Activated CD8-positive, alpha-beta memory T cell treated with anti-CD3 and anti-CD28 coated beads, Interleukin-2, amount 50 U/mL, for 1 hour (primary cell): ENCODE measurements around the gene ADGRL2.
"Not testable (repeated sequence)": the region's sequence is repeated elsewhere in the genome, so short reads cannot be mapped to it uniquely, and the experiment has no call there.

ENCODE experiments used
- DNase-seq: peaks from one replicate; pipeline ENCODE4 v3.0.0-alpha.2; 2020; ENCODE audit errors: extremely low read depth

The ADGRL2 gene

DNA sequence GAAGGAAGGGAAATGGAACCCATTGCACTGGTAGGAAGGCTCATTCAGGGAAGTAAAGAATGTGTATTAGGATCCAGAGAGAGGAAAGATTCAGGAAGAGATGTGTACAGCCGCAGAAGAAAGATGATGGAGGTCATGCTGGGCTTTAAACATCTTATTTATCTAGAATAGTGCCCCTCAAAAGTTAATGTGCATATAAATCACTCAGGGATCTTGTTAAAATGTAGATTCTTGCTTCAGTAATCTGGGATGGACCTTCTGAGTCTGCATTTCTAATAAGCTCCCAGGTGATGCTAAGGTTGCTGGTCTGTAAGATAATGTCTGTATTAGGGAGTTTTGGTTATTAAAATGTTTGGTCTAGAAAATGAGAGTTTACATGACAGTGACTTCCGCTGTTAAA is 46.3 kb downstream of the ADGRL2 start:
- DNase-seq, result no peak

DNA sequence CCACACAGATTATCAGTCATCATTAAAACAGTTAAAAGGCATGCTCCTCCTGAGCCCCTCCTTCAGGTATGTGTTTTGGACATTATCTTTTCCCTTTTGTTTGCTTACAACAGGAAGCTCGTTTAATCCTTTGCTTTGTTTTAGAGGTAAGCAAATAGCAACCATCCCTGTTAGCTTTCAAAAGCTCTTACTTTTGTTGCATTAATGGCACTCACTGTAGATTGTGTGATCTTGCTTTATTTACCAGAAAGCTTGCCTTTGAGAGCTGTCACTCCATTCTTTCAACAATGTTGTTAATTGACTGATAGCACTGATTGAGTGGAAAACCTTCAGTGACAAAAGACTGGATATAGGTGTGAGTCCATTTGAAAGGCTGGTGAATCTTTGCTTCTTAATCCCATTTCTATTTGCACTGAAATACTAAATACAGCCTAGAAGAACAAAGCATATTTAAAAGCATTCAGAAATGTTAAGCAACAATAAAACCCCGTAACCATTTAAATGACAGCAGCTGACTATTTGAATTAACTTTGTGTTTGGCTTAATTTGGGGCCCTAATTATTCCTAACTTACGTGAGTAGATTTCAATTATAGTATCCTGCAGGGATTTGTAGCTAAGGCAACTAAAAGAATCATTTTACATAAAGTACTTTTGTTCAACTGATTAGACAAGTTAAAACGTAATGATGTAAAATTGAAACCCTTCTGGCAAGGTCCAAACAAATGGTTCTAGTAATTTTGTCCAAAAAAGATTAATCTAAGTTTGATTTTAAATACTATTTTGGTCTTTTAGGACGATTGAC is 48.3 kb downstream of the ADGRL2 start:
- DNase-seq, result no peak

DNA sequence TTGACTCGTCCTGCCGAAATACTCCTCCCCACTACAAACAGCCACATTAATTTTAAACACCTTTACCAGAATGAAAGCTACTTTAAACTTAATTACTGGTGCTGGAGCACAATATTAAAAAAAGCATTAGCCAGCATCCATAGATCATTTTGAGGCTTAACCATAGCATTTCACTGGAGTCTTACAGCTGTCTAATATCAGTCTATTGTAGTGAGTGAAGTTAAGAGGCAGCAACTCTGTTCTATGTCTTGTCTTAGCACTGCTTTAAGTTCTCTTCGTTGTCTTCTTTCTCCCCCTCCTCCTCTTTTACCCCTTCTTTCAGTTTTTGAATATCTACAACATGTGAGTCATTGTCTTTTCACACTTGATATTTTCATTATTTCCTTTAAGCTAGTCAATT is 49.3 kb downstream of the ADGRL2 start:
- no peak for DNase-seq

DNA sequence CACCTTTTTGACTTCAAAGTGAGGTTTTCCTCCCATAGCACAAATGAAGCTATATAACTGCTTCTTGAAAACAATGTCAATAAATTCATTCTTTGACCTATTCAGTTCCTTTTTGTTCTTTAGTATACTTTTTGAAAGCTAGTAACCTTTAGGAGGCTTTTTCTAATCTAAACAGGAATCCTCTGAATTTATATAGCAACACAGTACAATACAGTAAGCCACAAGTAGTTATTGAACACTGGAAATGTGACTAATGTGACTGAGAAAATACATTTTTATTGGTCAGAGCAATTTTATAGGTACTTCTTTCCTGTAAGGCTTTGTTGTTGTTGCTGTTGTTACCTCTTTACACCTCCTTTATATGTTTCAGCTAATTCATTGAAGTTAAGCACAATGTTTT is 49.8 kb downstream of the ADGRL2 start:
- no peak for DNase-seq

DNA sequence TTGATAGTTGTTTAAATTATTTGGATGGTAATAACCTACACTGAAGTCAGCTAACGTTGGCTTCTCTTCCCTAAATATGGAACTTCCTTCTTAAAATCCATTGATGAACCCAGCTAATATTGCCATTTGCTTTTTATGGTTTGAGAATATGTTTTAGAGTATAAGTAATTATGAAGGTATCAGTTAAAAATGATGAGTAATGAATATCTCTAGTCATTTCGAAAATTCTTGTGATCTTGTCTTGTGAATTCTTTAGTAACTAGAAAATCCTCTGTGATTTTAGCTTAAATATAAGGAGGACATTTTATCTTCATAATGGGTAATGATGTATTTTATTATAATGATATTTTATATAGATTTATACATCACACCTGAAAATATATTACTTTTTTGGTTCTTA is 50.5 kb downstream of the ADGRL2 start:
- DNase-seq, result no peak

DNA sequence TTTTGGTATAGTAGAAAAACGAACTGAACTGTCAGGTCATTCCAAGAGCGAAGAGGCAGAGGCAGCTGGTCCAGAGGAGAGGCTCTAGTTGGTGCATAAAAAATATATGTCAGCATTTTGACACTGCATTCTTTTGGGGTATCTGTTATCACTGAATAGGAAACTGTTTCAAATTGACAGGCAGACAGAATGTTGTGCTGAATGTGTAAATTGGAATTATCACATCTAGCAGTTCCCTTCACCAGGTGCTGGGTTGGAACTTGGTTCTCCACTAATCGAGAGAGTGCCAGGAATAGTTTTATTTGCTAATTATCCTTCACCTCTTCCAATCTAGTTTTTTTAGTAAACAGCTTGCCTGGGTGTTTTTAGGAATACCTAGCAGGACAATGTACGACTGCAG is 52.2 kb downstream of the ADGRL2 start:
- DNase-seq, result no peak

- no peak for DNase-seq
These were observed 66.5 kb downstream of the ADGRL2 start for GRCh38 chr1:81867235-81867634.

GRCh38 chr1:81869307-81869706 is 68.6 kb downstream of the ADGRL2 start:
- DNase-seq, result no peak

DNA sequence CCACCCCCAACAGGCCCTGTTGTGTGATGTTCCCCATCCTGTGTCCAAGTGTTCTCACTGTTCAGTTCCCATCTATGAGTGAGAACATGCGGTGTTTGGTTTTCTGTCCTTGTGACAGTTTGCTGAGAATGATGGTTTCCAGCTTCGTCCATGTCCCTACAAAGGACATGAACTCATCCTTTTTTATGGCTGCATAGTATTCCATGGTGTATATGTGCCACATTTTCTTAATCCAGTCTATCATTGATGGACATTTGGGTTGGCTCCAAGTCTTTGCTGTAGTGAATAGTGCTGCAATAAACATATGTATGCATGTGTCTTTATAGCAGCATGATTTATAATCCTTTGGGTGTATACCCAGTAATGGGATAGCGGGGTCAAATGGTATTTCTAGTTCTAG is 70.4 kb downstream of the ADGRL2 start:
- not testable (repeated sequence) for DNase-seq

DNA sequence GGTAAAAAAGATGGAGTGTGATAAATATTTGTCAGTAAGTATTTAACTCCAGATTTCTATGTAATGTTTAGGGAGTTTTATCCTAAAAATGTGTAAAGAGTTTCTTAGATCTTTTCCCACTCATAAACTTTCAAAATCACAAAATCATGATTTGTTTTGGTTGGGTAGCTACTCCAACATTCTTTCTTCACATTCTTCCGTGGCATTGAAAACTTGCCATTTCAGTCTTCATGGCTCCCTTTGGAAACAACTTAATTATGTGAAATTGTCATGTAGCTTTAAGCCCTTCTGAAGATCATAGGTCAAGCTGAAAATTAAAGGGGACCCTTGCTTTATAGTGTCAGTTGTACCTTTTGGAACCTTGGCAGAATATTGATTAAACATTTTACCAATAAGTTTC is 73.2 kb downstream of the ADGRL2 start:
- no peak for DNase-seq

DNA sequence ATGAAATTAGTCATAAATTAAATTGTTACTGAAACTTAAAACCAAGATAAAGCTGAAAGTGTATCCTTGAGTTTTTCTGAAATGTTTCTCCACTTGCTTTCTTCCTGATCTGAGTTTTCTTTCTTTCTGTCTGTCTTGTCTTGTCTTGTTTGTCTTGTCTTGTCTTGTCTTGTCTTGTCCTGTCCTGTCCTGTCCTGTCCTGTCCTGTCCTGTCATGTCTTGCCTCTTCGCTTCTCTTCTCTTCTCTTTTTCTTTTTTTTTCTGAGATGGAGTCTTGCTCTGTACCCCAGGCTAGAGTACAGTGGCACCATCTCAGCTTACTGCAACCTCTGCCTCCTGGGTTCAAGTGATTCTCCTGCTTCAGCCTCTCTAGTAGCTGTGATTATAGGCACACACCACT is 73.7 kb downstream of the ADGRL2 start:
- no peak for DNase-seq

GRCh38 chr1:81874940-81875339 is 74.2 kb downstream of the ADGRL2 start:
- no peak for DNase-seq

- DNase-seq, result no peak
These were observed 76.4 kb downstream of the ADGRL2 start for GRCh38 chr1:81876901-81877733.

GRCh38 chr1:81877940-81878339 is 77.2 kb downstream of the ADGRL2 start:
- no peak for DNase-seq

DNA sequence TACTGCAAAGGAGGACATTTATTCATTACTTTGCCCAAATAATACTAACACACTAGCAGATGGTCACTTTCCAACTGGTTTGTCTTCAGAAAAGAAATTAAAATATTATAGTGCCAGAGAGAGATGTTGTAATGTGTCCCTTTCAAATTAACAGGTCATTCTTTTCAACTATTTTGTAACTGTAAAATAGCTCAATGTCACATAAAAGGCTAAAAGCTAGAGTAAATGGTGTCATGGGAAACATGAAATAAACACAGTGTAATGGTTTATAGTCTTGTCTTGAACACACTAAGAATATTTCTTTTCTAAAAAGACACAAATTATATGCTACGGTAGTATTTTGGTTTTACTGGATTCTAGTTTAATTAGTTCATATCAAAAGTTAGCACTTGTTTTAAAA is 77.8 kb downstream of the ADGRL2 start:
- DNase-seq, result no peak

DNA sequence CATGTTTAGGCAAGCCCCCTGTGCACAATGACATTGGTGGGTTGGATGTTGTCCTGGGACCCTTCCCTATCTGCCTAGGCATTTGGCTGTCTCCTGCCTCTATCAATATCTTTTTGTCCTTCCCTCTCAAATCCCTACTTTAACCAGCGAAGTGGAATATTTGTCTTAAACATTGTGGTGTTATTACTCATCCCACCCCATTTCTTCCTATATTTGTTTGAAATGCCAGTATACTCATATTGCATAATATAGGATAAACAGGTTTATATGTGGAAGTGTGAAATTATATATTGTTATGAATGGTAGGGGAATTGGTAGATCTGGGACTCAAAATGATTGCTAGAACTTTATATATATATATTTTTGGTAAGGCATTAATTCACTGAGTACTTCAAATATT is 80.0 kb downstream of the ADGRL2 start:
- no peak for DNase-seq

DNA sequence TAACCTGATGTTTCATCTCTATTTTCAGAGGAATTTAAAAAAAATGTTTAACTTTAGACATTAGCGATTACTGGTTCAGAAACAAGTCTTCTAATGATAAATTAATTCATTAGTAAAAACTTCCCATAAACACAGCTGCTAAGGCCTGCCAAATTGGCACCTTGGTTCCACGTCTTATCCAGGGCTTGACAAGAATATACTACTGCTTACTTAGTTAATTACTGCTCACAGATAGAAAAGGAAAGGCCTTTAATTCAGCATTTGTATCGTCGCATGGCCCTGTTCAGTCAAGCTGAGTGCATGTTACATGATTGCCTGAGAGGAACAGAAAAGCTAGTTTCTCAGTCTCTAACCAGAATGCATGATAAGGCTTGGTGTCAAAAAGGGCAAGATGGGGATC is 84.6 kb downstream of the ADGRL2 start:
- DNase-seq, result no peak

DNA sequence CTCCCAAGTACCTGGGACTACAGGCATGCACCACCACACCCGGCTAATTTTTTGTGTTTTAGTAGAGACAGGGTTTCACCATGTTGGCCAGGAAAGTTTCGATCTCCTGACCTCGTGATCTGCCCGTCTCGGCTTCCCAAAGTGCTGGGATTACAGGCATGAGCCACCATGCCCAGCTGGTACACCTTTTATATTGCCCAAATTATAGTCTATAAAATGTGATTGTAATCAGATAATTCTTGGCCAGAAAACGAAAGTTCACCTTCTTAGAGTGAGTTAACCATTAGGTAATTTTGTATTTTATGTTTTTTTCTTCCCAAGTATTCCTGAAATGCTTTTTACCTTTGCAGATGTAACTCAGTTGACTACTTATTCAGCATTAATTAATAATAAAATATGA is 85.6 kb downstream of the ADGRL2 start:
- not testable (repeated sequence) for DNase-seq

DNA sequence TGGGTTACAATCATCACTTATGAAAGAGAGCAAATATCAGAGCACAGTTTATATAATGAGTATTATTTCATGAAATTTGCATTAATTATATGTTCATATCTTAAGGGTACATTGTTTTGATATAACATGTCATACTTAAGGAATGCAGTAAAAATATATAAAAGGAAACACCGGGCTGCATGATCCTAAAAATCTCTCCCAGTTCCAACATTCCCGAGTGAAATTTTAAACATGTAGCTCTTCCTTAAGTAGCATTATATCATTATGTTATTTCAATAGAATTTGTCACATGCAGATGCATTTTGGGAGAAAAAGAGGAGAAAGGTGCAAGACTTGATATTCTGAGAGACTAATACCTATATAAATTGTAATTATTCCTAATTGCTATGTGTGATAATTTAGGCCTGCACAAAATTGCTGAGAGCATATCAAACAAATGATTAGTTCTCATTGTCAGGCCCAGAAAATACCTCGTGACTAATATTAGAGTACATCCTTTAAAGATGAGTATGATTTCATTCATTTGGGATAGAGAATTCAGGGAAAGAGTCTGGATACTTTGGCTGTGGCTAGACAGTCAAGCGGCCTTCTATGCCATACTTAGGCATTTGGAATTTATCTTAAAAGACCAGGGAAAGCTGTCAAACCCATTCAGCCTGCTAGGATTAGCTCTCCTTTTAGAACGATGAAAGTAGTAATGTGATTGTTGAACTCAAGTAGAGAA is 86.8 kb downstream of the ADGRL2 start:
- no peak for DNase-seq

DNA sequence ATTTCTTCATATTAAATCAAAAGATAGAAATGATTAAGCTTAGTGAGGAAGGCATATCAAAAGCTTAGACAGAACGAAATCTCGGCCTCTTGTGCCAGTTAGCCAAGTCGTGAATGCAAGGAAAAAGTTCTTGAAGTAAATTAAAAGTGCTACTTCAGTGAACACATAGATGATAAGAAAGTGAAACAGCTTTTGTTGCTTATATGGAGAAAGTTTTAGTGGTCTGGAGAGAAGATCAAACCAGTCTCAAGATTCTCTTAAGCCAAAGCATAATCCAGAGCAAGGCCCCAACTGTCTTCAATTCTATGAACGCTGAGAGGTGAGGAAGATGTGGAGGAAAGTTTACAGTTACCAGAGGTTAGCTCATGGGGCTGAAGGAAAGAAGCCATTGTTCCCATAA is 88.4 kb downstream of the ADGRL2 start:
- DNase-seq, result no peak

DNA sequence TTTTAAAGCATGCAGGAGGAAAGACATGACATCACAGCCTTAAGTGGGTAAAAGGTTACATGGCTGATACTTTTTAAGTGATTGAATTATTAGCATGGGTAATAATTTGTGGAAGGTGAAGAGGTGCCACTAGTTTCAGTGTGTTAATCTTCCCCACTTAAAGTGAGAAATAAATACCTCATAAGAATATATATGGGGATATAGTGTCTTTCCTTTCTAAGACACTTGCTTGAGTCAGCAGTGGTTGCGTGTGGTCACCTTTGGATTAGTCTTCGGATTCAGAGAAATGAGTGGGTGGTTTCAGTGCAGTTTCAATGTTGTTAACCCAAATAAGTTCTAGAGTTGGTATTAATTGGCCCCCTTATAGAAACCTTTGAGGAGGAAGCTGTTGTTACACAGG is 94.1 kb downstream of the ADGRL2 start:
- no peak for DNase-seq

GRCh38 chr1:81899214-81899821 is 98.6 kb downstream of the ADGRL2 start:
- no peak for DNase-seq
